Measurements from ENCODE around the gene TLX2. TPM values are rescaled to one million over a fixed set of nuclear protein-coding genes. Genes with fewer than 3 reads are reported as not detected.
"Not testable (repeated sequence)": the region's sequence is repeated elsewhere in the genome, so short reads cannot be mapped to it uniquely, and the experiment has no call there.

Gene TLX2
- total RNA-seq, 1 donor from 2014 or later = not detected

DNA sequence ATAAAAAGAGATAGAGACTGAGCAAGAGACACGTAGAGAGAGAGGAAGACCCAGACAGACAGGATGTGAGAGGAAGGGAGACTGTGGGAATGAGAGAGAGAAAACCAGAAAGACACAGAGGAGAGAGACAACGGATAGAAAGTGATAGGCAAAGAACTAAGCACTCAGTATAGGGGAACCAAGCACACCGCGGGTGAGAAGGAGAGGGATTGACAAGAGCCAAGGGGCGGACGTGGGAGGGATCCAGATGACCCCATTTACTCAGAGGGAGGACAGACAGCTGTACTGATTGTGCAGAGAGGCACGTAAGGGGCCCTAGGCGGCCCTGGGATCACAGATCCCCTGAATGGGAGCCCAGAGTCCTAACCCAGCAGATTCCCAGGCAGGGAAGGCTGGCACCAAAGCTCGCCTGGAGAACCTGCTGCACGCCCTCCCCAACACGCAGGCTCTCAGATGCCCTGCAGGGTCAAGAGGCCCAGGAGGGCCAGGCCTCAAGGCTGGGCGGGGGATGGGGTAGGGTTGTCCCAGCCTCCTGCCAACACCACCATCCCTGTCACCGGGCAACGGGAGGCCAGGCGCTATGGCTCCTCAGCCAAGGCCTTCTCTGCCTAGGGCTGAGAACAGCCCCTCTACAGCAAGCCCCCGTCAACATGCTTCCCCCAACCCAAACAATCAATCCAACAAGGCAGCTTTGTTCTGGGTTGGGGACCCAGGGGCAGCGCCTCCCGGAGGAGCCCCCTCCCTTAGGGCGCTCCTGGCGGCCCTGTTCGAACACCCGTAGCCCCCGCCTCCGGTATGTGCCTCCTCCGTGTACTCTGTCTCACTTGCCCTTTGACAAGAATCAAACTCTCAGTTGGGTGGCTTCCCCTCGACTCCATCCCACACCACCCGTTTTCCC, 38.9 kb downstream of the TLX2 start:
- no peak for DNase-seq (ENCODE audit: extremely low read depth, low read depth, low spot score)

DNA sequence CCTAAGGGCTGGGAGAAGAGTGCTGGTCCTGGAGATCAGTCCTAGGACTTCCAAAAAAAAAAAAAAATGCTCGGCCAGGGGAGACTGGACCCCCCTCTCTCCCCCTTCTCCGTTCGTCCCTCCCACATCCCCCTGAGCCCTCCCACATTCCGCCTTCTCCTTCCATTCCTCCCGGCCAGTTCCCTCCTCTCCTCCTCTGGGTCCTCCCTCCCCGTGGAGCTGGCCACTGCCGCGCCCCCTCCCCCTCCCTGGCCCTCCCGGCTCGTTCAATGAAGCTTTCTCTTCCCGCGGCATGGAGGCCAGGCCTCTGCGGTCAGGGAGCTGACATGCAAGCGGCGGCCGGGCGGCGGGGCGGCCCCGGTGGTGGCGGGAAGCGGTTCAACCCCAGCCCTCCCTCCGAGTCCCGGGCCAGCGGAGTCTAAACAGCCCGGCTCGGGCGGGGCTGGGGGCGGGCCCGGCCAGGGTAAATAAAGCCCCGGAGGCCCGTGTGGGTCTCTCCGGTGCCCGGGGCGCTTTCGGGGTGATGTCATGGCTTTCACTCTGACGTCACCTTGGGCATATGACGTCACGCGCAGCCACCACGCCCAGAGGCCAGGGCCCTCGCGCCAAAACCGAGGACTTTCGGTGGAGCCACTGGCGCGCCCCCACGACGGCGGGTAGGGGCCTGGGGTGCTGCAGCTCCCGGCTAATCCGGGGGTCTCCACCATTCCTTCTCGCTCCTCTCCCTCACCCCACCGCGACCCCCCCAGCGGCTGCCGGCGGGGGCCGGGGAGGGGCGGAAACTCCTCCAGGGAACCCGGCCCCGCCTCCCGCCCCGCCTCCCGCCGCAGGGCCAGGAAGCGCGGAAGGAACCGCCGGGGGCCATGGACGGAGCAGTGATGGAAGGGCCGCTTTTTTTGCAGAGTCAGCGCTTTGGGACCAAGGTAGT, 39.9 kb downstream of the TLX2 start, which contains the start of the genes DOK1 and LOXL3:
TSS of gene DOK1 (plus strand) at position 829 of the 928 bp plus-strand sequence. CDS start at position 864, 35 bp downstream.
TSS of gene LOXL3 (minus strand) at position 51 of the 928 bp plus-strand sequence. CDS start 1,308 bp downstream, outside the sequence.
- DNase-seq (ENCODE audit: extremely low read depth, low read depth, low spot score) = no peak

DNA sequence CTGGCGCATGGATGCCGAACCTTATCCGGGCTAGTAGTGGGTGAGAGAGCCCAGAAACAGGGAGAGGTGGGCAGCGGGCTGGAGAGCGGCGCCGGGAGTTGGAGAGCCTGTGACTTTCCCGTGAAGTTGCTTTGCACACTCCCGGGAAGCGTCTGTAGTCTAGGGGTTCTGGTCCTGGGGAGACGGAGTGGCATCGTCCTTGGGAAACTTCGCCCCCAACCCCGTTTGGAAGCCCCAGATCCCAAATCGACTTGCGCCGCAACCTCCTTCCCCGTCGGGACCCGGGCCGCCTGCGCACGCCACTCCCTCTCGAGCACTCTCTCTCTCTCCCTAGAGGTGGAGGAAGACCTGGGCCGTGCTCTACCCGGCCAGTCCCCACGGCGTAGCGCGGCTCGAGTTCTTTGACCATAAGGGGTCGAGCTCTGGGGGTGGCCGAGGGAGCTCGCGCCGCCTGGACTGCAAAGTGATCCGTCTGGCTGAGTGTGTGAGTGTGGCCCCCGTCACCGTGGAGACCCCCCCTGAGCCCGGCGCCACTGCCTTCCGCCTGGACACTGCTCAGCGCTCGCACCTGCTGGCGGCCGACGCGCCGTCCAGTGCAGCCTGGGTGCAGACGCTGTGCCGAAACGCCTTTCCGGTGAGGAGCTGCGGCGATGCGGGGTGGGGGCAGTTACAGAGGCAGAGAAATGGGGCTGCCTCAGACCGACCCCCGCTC, 40.7 kb downstream of the TLX2 start:
- no peak for DNase-seq (ENCODE audit: extremely low read depth, low read depth, low spot score)

DNA sequence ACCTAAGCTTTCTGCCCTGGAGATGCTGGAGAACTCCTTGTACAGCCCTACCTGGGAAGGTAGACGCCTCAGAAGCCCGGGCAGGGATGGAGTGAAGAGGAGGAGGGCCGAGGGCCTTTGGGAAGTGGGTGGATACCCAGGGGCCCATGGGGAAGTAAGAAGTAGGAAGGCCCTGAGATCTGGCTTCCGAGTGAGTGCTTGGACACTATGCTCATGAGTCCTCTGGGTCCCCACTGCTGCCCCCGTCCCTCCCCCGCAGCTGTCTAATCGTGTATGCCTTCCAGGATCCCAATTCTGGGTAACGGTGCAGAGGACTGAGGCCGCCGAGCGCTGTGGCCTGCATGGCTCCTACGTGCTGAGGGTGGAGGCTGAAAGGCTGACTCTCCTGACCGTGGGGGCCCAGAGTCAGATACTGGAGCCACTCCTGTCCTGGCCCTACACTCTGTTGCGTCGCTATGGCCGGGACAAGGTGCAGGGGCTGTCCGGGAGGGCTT, 41.4 kb downstream of the TLX2 start:
- DNase-seq (ENCODE audit: extremely low read depth, low read depth, low spot score) = no peak

DNA sequence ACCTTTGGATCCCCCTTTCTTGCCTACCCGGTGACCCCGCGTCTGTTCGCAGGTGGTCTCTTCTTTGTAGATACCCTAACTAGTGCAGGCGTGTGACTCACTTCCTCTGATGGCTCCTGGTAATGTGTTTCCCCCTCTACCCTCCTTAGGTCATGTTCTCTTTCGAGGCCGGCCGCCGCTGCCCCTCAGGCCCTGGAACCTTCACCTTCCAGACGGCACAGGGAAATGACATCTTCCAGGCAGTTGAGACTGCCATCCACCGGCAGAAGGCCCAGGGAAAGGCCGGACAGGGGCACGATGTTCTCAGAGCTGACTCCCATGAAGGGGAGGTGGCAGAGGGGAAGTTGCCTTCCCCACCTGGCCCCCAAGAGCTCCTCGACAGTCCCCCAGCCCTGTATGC, 41.9 kb downstream of the TLX2 start:
- DNase-seq (ENCODE audit: extremely low read depth, low read depth, low spot score) = no peak

DNA sequence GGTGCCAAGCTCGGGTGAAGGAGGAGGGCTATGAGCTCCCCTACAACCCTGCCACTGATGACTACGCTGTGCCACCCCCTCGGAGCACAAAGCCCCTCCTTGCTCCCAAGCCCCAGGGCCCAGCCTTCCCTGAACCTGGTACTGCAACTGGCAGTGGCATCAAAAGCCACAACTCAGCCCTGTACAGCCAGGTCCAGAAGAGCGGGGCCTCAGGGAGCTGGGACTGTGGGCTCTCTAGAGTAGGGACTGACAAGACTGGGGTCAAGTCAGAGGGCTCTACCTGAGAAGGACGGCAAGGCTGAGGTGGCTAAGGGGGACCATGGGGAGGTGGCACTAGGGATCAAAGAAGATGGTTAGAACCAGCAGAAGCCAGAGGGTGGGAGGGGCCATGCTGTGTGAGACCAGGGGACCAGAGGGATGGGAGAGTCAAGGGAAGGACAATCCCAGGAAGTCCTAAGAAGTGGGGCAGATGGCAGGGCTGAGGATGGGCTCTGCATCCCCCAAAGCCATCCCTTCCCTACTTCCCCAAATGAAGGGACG, 42.7 kb downstream of the TLX2 start:
- DNase-seq (ENCODE audit: extremely low read depth, low read depth, low spot score) = no peak

DNA sequence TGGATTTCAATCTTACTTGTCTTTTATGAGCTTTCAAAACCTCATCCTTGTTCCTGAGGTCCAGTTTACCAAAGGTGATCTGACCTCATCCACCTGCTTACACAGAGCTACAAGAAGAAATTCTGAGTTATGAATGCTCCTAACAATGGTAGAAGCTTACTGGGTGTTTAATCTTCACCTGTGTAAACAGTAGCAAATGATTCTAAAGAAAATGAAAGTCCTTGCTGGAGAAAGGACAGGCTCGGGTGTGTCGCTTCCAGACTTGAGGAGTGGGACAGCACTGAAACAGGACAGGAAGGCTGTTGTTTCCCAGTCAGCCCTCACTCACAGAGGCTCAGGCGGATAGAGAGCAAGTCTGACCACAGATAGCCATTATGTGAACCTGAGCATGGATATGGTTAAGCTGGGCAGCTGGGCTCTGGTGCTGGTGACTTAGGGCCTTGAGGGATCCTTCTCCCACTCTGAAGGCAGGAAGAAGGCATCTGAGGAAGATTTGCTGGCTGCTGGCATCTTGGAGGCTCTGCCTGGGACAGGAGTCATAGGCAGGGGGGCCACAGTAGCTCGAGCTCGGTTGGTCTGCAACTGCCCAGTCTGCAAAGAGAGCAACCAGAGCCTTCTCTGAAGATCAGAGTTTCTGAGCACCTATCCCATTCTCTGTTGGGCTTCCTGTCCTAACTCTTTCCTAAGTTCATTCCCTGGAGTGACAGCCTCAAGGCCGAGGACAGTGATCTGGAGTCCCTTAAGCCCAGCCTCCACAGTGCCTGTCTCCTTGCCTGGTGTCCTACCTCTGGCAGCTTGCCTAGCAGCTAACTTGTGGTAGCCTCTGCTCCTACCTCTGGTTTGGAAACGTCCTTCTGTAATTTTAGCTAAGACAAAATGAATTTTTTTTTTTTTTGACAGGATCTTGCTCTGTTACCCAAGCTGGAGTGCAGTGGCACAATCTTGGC, 44.3 kb downstream of the TLX2 start:
- DNase-seq (ENCODE audit: extremely low read depth, low read depth, low spot score) = no peak

DNA sequence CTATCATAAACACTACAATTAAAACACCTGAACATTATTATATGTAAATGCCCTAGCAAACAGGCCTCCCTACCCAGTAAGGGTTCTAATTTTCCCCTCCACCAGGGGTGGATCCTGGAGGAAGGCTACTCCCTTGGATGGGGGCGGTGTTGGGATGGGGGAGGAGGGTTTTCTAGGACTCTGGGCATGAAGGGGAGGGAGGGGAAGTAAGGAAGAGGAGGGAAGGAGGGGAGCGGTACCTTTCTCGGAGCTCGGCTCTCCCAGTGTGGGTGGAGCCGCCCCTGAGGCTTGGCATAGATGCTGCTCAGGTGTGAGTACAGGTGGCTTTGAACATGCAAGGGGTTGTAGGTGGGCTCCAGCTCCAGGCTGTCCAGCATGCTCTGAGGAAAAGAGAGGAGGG, 45.7 kb downstream of the TLX2 start:
- no peak for DNase-seq (ENCODE audit: extremely low read depth, low read depth, low spot score)

DNA sequence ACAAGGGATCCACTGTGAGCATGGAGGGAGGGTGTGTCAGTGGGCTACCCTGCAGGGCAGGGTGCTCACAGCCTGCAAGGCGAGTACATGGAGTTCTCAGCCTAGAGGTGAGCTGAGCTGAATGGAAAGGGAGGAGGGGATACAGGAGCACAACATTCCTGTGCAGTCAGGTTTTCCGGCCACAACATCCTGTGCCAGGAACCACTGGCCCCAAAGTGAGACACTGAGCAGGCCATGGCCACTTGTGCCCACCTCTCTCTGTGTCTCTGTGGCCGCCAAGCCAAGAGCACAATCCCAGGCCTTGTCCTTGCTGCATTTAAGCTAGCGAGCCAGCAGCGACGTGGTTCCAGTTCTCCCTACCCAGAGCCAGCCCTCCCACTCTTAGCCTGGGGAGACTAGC, 46.3 kb downstream of the TLX2 start:
- no peak for DNase-seq (ENCODE audit: extremely low read depth, low read depth, low spot score)

DNA sequence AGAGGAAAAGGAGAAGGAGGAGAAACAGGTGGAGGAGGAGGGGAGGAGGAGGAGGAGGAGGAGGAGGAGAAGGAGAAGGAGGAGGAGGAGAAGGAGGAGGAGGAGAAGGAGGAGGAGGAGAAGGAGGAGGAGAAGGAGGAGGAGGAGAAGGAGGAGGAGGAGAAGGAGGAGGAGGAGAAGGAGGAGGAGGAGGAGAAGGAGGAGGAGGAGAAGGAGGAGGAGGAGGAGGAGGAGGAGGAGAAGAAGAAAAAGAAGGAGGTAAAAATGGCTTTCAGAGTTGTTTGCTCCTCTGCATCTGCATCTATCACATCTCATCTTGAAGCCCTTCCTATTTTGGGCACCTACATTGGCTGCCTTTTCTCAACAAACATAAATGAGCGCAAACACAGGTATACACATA, 46.8 kb downstream of the TLX2 start:
- DNase-seq (ENCODE audit: extremely low read depth, low read depth, low spot score) = not testable (repeated sequence)

DNA sequence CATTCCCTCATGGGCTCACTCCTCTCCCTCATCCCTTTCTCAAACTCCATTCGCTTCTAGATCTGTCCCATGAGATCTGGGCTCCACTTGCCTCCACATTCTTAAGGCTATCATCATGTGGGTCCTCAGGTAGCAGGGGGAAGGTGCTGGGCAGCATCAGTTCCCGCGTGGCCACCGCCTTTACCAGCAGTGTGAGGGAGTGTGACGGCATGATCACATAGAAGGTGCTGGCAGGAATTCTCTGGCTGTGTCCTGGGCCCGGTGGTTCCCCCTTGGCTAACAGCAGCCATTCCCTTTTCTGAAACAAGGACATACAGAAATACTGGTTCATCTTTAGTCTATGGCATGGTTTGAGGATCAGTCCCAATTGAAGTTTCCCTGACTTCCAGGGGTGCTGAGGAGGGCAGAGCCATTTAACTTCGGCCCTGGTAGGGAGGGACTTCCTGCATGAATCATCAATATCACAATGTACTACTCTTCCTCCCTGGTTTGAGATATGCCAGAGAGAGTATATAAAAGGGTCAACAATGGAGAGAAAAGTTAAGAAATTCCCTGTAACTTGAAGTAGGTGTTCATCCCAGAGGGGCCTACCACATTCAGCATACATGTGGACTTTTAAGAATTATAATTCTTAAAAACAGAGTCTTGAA, 48.0 kb downstream of the TLX2 start:
- no peak for DNase-seq (ENCODE audit: extremely low read depth, low read depth, low spot score)

DNA sequence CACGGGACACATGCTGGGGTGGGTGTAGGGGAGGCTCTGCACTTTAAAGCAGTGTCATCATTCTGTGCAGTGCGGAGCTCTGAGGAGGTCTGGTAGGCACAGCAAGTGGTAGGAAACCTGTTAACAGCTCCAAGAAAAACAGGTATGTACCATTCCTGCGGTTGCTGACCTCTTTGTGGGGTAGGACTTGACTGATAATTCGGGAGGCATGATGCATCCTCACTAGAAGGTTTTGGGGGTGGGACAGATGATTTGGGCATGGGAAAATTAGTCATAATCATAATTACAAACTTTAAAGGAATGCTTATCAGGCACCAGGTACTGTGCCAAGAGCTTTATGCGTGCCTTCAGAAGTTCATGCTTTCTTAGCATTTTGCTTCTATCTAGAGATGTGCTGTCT, 50.0 kb downstream of the TLX2 start:
- DNase-seq (ENCODE audit: extremely low read depth, low read depth, low spot score) = no peak

DNA sequence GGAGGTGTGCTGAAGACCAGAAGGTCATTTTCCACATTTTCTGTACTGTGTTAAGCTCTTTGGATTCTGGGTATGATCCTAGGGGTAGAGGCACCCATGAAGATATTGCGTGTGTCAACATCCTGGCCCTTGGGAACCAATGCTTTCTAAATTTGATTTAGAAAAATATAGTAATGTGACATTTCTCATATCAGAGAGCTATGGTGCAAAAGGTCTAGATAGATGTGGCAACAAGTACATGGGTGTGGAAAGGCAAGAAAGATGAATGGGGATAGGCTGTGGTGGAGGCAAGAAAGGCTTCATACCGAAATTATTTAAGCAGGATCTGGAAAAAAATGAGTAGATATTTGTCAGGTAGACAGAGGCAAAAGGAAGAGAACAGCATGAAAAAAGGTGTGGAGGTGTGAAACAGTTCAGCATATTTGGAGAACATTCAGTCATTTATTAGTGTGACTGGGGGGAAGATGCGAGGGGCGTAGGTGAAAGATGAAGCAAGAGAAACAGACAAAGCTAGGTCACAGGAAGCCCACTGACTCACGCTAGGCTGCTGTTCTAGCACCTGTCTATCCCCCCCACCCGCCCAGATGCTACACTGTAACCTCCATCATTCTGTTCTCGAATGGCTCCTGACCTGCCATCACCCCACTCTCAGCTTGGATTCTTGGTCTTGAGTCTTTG, 52.0 kb downstream of the TLX2 start:
- no peak for DNase-seq (ENCODE audit: extremely low read depth, low read depth, low spot score)

DNA sequence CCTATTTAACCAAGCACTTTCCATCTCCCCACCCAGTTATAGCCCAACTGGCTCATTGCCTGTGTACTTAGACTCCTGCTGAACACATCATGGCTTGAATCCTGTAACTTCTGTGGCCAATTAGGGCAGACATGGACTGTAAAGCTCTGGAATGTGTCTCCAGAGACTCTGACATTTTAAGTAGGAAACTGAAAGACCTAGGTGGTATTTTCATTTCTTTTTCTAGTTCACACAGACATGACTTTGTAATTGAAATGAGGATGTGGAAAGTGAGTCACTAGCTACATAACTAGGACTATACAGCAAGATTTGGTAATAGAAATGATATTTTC, 52.5 kb downstream of the TLX2 start:
- no peak for DNase-seq (ENCODE audit: extremely low read depth, low read depth, low spot score)

All from glomerular endothelial cell (primary cell).